NCI-H345 treated with DMSO at 0.1 percent for 48 hours (cell line): Measurements from ENCODE around the gene PLCXD3.

Experiments
- DNase-seq: peaks from one replicate; lab custom pipeline; 2025; ENCODE audit not compliant: unreplicated experiment; lab: John Stamatoyannopoulos, UW

PLCXD3 gene

DNA sequence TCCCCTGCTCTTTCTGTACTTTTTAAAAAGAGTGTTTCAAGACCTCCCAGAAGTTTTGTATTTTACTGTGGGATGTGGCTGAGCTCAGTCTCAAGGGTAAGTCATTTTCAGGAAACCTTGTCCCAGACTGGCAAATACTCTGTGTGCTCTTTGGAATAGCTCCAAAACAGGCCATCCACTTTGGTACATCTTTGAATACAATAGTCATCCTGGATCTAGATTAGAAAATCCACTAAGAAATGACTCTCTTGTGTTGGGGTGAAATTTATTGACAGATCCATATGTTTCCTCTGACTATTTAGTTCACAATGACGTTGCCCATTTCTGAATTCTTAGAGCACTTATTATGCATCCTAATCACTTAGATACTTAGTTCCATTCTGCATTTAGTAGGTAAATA lies 95.2 kb downstream of the PLCXD3 start:
- no peak for DNase-seq

DNA sequence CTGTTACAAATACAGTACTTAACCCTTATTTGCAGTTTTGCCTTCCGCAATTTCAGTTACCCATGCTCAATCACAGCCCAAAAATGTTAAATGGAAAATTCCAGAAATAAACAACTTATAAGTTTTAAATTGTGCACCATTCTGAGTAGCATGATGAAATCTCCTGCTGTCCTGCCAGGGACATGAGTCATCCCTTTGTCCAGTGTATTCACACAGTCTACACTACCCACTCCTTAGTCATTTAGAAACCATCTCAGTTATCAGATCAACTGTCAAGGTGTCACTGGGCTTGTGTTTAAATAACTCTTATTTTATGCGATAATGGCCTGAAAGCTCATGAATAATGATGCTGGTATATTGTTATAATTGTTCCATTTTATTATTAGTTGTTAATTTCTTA lies 95.8 kb downstream of the PLCXD3 start:
- DNase-seq = no peak

DNA sequence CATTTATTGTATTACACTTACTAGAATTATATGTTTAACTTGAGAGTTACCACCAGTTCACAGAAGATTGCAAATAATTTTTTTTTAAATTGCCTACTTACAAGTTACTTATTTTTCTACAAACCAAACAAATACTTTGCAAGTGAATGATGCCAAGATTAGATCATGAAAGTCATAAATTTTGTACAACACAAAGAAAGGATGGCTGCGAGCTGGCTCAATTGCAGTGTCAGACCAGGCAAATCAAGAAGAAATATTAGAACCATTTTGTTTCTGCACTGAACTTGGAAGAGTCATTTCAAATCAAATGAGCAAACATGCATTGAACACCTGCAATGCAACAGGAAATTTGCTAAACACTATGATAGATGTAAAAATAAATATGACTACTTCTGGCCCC lies 97.3 kb downstream of the PLCXD3 start:
- DNase-seq = no peak

DNA sequence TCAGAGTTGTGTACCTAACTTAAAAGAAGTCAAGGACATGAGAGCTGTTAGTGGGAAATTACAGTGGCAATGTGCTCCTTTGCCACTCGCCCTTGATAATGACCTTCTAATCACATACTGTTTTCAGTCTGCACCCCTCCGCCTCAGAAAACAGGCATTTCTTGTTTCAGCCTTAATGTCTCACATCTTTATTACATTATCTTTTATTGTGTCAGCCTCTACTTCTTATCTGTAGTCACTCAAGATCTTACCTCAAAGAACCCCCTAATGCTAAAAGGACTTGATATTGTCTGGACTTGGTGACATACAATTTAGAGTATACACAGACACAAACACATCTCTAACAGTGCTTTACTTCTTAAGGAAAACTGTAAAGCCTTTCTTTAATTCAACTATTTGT lies 97.9 kb downstream of the PLCXD3 start:
- no peak for DNase-seq

DNA sequence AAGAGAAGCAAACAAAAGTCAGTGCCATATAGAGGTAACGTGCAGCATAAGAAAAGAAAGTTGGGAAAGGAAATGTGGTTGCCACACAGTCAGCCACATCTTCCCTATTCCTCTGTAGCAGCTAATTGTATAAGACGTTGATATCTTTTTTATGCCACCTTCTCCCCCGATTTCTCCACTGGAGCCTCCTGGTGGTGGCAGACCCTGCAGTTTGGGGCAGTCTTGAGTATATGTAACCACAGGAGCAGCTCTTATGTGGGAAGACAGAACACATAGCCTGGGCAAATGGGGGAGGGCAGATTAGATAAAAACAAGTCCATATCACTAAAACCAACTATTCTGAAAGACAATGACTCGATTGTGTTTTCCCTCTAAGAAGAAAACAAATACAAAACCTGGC lies 99.7 kb downstream of the PLCXD3 start:
- DNase-seq = no peak

DNA sequence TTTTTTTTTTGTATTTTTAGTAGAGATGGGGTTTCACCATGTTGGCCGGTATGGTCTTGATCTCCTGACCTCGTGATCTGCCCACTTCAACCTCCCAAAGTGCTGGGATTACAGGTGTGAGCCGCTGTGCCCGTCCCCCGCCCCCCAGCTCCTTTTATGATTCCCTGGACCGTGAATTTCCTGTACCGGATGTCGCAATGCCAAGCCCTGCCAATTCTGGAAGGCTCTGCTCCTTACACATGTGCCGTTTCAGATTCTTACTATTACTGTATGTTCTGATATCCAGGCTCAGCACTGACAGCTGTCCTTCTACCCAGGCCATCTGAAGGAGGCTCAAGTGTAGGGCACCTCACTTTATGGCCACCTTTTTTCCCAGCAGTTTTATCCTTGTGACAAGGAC lies 100.1 kb downstream of the PLCXD3 start:
- DNase-seq = no peak

DNA sequence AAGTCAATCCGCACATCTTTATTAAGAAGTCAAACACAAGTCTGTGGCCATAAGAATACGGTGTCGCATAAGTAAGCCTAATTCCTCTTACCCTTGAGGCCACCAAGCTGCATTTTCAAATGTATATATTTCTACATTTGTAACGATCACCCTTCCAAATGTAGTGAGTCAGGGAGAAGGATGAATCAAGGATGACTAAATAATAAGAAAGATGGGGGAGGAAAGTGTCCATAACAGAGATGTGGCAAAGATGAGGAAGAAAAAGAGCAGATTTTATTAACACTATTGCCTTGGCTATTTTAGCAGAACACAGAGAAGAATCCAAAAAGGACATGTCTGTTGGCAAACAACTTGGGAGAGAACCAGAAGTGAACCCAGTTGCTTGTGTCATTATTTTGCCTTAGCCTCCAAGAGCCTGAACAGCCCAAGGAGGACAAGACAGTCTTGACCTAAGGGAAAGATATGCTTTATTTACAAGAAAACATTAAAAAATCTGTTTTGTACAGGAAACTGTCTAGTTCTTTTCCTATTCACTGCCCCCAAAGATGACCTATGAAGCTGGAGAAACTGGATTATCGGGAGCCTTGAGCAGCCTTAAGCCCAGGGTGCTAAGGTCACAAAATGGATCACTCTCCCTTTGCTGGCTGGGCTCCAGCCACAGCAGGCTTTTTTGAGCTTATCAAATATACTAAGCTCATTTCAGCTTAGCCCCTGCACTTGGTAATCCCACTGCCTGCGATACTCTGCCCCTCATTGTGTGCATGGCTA lies 101.5 kb downstream of the PLCXD3 start:
- DNase-seq = no peak

DNA sequence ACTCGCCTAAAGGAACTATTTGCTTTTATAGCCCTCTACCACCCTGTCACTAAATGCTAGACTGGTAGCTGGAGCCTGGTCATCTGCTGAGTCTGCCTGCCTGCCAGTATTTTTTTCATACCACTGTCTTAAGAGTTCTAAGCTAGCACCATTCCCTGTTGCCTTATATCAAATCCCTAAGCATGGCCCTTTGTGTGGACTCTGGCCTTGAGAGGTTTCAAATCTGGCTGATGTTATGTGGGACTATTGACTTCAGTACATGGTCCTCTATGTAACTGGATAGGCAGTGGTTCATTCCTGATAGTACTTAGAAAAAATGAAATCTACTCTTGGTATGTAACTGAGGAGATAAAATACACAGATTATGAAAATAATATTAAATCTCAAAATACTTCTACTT lies 103.5 kb downstream of the PLCXD3 start:
- no peak for DNase-seq

DNA sequence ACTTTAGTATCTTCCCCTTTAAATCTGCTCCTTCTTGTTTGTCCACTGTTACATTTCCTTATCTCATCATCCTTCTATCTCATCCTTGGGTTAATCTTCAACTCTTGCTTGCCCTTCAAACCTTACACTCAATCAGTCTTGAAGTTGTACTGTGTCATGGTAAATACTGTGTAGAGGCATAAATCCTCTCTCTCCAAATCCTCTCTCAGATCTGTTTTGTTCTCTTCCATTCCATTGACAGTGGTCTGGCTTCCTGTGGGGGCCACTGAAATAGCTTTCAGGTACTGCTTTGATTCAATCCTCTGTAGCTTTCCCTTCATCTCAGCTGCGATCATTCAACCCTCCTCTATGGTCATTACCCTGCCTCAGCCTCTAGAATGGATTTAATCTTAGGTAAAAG lies 104.0 kb downstream of the PLCXD3 start:
- no peak for DNase-seq

DNA sequence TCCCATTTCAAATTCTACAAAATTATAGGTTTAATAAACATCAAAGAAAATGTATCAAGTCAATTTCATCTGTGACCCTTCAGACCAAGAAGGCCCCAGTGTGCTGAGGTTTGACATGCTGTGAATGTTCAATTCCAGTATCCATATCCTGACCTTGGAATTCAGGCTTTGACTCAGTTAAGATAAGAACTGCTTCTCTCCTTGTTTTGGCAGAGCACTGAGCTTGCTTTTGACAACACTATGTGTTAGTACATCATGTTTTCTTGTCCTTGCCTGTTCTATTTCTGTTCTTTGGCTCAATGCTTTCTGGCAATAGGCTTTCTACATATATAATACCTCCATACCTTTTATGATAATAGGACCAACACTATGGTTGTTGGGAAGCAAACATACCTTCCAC lies 105.6 kb downstream of the PLCXD3 start:
- DNase-seq = no peak

DNA sequence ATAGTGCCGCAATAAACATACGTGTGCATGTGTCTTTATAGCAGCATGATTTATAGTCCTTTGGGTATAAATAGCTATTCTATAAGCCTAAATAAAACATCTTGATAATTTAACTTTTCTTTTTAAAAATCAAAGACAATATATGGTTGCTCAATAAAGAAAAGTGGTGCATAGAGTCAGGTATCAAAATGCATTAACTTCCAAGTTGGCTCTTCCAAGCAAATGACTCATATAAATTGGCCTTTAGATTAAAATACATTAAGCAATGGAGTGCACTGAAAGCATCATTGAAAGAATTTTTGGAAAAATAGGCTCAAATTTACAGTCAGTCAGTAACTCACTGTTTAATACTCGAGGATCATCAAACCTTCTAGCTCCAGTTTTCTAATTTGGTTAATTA lies 106.6 kb downstream of the PLCXD3 start:
- no peak for DNase-seq

DNA sequence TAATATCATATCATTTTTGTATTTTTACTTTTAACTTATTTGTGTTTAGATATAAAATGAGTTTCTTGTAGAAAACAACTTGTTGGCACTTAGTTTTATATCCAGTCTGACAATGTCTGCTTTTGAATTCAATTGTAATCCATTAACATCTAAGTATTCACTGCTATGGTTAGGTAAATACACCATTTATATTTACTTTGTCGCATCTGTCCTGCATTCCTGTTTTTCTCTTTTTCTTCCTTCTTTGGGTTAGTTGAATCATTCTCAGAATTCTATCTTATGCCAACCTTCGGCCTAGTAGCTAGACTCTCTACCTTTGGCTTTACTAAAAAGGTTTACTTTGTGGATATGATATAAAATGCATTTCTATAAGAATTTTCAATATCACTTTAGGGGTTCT lies 107.6 kb downstream of the PLCXD3 start:
- DNase-seq = no peak

DNA sequence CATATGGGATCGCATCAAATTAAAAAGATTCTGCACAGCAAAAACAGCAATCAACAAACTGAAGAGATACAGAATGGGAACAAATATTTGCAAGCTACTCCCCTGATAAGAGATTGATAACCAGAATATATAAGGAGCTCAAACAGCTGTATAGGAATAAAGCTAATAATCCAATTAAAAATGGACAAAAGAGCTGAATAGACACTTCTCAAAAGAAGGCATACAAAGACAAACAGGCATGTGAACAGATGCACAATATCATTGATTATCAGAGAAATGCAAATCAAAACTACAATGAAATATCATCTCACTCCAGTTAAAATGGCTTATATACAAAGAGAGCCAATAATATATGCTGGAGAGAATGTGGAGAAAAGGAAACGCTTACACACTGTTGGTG lies 110.6 kb downstream of the PLCXD3 start:
- no peak for DNase-seq

DNA sequence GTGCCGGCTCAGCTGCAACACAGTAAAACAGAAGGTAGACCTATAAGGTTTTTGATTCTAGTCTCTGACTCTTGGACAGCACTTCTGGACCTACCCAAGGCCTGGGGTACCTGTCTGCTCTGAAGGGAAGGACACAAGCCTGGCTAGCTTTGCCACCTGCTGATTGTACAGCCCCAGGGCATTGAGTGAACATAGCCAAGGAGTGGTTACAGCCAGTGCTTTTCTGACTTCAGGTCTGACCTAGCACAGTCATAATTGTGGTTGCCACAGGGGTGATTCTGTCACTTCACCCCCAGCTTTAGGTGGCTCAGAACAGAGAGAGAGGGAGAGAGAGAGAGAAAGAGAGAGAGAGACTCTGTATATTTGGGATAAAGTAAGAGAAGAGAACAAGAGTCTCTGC lies 118.4 kb downstream of the PLCXD3 start:
- no peak for DNase-seq

DNA sequence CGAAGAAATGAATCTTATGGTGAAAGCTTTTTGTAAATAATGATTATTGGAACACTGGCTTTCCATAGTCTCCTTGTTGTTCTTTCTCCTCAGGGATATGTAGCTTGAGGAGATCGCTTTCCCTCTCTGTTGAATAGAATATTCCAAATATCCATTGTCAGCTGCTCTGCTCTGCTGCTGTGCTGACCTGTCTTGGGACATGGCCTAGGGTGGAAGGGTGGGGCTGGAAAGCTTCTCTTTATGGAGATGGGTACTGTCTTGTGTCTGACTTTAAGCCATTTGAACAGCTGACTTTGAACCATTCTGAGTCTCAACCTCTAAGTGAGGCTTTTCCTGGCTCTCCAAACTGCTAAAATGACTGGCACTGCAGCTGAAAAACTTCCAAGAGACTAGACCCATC lies 135.8 kb downstream of the PLCXD3 start:
- DNase-seq = no peak

DNA sequence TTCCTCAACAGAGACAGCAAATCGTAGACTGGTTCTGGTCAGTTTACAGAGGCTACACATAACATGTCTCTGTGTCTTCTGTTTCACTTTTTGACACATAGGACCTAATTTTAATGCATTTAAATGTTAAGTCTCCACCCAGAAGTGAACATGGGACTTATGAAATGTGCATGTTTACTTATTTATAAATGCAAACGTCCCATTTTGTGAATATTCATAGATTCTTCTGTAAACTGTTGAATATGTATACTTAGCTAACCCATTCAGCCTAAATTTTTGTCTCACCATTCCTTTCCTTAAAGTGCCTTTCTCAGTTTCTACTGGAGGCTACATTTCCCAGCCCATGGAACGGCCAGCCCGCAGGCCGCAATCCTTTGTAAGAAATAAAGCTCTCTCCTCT lies 137.2 kb downstream of the PLCXD3 start:
- DNase-seq = no peak

DNA sequence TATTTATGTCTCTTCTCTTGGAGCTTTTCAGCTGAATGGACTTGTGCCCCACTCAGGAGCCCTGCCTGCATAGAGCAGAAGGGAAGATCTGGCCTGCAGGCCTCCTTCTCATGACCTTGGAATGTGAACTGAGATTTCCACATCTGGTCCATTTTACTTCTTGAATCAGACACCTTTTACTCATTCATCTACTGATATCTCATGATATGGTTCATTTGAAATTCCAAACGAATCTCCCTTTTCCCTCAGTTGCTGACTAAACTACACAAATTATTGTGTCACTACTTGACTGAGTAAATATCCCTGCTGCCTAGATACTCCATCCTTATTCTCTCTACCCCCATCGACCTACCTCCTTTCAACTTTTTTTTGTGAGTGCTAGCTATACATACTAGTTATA lies 138.7 kb downstream of the PLCXD3 start:
- DNase-seq = no peak

DNA sequence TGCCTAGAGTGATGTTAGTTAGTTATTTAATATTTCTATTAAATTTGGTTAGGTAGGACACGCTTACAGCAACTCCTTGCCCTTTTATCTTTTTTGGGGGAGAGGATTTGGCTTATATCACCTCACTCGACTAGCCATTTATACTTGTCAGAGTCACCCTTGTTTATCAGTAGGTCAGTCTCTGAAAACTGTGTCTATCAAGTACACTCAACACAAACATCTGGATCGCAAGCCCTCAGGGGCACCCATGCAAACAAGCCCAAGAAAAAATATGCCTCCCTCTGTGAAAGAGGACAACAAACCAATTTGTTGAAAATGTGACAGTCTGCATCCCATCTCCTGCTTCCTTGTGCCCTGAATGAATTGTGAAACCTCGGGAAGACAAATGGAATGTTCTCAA lies 139.9 kb downstream of the PLCXD3 start:
- no peak for DNase-seq

DNA sequence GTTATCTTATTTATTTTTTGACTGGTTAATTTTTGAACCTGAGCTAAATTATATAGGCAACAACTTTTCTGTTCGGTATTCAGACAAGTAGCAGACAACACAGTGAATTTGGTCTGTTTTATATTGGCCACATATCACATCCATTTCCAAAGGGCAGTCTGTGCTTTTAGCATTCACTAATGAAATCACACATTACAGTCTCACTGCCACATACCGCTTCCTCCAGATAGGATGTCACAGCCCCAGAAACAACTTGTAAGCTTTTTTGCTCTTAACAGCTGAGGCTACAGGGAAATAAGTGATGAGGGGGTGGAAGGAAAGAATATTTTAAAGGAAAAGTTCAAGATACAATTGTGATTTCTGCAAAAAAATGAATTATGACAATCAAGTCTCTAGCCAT lies 140.6 kb downstream of the PLCXD3 start:
- no peak for DNase-seq

DNA sequence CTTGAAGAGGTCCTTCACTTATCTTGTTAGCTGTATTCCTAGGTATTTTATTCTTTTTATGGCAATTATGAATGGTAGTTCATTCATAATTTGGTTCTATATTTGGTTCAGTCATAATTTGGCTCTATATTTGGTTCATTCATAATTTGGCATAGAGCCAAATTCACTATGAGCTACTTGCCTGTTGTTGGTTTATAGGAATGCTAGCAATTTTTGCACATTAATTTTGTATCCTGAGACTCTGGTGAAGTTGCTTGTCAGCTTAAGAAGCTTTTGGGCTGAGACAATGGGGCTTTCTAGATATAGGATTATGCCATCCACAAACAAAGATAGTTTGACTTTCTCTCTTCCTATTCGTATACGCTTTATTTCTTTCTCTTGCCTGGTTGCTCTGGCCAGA lies 142.2 kb downstream of the PLCXD3 start:
- no peak for DNase-seq

DNA sequence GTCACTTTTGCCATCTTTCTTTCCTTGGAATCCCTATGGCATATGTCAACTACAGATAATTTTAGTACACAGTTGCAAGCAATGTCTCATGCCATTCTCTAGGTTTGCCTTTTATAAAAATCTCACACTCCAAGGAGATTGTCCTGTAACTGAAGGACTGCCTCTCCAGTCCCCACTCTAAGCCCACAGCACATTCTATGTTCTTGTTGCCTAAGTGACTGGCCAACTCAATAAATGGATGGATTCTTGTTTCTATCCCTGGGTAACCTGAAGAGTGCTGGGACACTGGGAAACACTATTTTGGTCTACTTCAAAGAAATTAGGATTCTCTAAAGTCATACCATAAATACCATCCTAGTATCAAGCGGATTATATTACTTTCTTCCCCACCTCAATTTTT lies 145.0 kb downstream of the PLCXD3 start:
- DNase-seq = no peak

DNA sequence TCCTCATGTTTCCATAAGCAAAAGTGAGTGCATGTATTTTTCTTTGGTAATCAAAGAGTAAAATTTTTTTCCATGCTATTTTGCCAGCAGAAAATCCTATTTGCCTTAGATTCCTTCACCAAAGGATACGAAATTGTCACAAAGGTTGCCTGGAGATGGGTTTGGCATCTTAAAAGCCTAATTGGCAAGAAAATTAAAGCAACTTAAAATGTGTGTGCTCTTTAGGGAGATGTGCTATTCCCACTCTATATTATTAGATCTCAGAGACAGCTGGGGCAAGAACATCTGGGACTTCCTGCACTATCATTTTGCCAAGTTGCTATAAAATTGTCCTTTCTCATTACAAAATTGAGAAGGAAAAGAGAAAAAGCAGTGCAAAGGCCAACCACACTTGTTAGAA lies 146.1 kb downstream of the PLCXD3 start:
- DNase-seq = no peak

DNA sequence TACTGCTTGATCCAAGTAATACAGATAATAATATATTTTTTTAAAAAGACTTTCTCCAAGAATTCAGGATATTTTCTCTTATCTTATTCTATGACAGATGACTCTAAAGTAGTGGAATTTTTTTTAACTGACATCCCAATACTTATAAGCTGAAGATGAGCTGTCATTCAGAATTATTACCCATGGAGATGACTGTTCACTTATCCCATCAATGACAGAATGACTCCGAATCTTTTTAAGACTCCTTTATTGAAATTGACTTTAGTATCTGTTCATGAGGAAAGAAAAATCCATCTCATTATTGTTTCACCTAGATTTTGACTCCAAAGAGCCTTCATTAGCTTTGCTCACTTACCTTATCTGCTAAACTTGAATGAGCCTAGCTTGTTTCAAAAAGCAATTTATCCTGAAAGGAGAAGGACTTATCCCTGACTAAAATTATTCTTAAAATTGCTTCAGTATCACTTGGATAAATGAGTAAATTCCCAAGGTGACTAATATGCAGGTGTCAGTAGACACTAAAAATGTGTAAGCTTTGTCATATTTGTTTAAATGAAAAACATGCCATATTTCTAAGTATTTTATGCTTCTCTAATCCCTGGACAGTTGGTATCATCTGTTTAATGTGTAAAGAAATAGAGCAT lies 146.9 kb downstream of the PLCXD3 start:
- DNase-seq = no peak
